Neural progenitor cell (in vitro differentiated cells): ENCODE data around the gene UBTD2.

Experiments
- EZH2 ChIP-seq: fragments of 200-600 bp; sonication (generic); IDR thresholded peaks from 2 replicates; pipeline ENCODE4 v1.6.1; 2017; ENCODE audit warnings: antibody characterized with exemption, mild to moderate bottlenecking, moderate library complexity
- EZH2phosphoT487 ChIP-seq: fragments of 200-600 bp; sonication (generic); IDR thresholded peaks from 2 replicates; pipeline ENCODE4 v1.6.1; 2017; ENCODE audit warnings: antibody characterized with exemption
- TF ChIP-seq, protein P1 (sequence below): fragments of 200-600 bp; sonication (generic); IDR thresholded peaks from 2 replicates; pipeline ENCODE4 v1.5.1; 2017; ENCODE audit warnings: antibody characterized with exemption, mild to moderate bottlenecking

DNA sequence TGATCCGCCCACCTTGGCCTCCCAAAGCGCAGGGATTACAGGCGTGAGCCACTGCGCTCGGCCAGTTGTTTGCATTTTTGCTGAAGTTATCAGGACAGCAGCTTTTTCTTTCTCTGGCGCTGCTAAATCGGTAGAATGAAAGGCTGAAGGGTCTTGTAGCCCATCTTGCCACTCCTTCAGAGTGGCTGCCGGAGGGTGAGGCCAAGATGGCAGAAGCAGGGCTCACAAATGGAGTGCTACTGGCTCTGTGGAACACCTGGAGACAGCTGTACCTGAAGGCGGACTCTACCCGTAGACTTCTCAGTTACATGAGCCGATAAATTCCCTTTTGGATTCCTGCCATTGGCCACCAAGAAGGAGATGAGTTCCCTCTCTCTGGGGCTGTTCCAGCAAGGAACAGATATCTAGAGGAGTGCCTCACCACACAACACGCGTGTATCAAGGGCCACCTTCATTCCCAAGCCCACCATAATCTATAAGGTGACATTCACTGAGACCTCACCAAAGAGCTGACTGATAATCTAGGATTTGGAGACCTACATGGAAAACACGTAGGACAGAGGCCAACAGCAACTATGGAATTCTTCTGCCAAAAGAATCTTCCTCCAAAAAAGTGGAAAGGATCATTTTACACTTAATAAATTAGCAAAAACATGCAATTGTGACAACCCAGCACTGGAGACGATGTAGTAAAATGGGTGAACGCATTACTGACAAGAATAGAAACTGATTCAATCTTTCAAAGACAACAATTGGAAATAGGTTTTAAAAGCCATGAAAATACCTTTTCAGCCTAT lies 117.3 kb downstream of the UBTD2 start:
- TF ChIP-seq, protein P1, sequence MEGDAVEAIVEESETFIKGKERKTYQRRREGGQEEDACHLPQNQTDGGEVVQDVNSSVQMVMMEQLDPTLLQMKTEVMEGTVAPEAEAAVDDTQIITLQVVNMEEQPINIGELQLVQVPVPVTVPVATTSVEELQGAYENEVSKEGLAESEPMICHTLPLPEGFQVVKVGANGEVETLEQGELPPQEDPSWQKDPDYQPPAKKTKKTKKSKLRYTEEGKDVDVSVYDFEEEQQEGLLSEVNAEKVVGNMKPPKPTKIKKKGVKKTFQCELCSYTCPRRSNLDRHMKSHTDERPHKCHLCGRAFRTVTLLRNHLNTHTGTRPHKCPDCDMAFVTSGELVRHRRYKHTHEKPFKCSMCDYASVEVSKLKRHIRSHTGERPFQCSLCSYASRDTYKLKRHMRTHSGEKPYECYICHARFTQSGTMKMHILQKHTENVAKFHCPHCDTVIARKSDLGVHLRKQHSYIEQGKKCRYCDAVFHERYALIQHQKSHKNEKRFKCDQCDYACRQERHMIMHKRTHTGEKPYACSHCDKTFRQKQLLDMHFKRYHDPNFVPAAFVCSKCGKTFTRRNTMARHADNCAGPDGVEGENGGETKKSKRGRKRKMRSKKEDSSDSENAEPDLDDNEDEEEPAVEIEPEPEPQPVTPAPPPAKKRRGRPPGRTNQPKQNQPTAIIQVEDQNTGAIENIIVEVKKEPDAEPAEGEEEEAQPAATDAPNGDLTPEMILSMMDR: no peak
- TF ChIP-seq EZH2phosphoT487 (no peak), EZH2 (no peak)
